NCI-H1417 (cell line): ENCODE data around the gene PRAF2.

Experiments used
- DNase-seq, 3 experiments: peaks; one replicate each; lab custom pipeline; 2025; lab: John Stamatoyannopoulos, UW

PRAF2 gene

DNA sequence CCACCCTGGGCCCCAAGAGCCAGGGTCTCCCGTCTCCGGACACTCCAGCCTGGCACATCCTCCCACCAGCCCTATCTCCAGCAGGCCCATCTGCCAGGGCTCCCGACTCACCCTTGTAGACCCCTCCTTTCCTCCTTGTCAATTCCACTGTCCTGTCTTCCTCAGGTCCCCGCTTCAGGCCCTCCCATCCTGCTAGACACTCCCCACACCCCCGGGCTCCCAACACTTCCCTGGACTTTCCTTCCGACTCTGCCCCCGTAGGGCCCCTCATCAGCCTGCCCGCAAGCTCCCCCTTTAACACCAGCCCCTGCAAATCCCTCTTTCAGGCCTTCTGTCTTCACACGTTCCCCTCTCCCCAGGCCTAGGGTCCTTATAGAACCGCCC, 1.1 kb downstream of the PRAF2 start:
- DNase-seq: no peak

DNA sequence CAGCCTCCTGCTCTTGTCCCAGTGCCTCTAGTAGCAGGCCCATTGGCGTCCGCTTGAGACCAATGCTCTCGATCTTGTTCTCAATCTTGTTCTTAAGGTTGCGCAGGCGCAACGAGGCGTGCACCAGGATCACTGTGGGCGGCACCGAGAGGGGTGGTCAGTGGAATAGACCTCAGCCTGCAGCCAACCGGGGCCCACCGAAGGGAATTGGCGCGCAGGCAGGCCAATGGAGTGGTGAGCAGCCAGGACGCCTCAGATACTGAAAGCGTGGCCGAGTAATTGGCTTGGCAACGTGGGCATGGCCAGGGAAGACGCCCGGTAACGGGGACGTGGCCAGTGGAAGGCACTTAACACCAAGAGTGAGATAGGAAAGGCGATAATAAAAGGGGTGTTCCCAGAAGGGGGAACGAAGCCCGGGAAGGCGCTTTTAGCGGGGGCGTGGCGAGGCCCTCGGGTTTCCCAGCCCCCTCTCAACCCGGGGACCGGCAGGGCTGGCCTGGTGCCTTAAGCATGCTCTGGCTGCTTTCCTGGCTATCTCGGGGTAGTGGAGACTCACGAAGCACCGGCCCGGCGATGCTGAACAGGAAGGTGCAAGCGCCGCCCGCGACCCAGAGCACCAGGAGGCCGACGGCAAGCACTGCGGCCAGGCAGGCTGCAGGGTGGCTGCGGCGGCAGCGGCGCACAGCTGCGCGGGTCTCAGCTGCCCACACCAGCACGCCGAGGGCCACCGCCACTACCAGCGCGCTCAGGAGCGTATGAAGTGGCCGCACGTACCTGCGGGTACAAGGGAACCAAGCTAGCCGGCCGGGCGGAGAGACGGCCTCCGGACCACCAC, 1.7 kb downstream of the PRAF2 start:
- DNase-seq: no peak

DNA sequence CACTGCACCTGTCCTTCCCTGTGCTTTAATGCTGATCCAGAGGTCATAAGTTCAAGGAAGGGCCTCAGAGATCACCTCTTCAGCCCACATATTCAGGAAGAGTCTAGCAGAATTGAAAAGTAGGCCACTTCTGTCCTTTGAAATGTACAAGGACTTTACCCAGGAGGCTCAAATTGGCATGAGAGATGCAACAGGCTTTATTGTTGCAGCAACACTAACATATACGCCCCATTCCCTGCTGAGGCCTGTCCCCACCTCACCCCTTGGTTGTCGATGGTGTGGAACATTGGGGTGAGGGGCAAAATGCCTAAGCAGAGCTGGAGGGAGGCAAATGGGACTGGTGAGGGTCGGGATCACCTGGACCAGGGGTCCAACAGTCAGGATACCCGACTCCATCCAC, 2.8 kb downstream of the PRAF2 start:
- DNase-seq: no peak

DNA sequence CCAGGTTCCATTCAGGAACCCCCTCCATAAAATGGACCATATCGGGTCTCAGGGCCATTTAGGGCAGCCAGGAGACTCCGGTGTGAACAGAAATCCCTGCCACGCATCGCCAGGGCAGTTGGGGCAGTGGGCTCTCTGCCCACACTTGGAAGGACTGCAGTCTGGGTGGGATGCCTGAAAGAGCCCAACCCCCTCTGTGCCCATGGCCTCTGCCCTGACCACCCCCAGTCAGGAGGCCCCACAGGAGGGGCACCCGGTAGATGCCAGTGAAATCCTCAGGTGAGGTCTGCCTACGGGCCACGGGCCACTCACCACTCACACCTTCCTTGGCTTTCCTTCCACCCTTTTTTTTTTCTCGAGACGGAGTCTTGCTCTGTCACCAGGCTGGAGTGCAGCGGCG, 4.8 kb downstream of the PRAF2 start:
- no peak for DNase-seq

DNA sequence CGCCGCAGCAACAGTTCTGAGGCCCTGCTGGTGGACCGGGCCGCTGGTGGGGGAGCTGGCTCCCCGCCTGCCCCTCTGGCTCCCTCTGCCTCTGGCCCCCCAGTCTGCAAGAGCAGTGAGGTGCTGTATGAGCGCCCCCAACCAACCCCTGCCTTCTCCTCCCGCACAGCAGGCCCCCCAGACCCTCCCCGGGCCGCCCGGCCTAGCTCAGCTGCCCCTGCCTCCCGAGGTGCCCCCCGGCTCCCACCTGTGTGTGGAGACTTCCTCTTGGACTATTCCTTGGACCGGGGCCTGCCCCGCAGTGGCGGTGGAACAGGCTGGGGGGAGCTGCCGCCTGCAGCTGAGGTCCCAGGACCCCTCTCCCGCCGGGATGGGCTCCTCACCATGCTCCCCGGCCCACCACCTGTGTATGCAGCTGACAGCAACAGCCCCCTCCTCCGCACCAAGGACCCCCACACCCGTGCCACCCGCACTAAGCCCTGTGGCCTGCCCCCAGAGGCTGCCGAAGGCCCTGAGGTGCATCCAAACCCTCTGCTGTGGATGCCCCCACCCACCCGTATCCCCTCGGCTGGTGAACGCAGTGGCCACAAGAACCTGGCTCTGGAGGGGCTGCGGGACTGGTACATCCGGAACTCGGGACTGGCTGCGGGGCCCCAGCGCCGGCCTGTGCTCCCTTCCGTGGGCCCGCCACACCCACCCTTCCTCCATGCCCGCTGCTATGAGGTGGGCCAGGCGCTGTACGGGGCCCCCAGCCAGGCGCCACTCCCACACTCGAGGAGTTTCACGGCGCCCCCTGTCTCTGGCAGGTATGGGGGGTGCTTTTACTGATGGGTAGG, 6.3 kb downstream of the PRAF2 start:
- DNase-seq: no peak

DNA sequence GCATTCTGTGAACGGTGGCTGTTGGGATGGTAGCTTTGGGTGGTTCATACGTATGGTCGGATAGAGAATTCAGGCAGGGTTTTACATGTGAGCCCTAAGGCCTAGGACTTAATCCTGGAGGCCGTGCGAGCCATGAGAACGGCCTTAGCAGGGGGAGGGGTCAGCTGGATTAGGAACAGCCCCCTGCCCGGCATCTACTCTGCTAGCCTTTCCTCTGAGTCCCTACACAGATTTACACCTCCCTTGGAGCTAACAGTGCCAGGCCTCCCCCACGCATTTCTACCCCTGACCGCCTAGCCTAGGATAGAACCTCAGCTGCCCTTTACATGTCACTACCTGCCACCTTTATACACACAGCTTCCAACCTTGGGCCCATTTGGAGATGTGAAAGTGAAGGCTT, 7.1 kb downstream of the PRAF2 start:
- DNase-seq: no peak

DNA sequence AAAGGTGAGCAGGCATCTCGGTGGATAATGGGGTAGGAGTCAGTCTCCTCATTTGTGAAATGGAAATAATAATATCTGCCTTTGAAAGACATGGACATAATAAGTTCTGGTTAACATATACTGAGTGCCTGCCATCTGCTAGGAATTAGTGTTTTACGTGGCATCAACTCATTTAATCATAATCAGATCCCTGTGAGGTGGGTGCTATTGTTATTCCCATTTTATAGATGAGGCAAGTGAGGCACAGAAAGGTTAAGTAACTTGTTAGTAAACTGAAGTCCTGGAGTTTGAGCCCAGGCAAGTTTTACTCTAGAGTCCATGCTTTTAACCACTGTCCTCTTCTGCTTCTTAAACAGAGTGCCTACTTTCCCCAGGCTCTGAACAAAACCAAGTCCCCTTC, 7.5 kb downstream of the PRAF2 start:
- no peak for DNase-seq

DNA sequence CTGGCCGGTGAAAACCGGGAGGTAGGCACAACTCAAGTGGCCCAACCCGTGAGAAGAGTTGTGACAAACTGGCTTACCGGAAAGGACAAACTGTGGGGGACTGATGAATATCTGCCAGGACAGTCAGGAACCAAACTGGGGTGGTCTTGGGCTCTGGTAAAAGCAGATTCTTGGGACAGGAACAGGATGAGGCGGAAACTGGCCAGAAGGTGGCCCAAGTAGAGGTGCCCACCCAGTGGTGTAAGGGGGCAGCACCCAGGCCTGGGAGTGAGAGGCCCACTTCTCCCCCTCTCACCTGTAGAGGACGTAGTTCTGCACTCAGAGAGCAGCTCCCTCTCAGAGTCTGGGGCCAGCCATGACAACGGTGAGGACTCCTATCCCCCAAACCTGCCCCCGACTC, 9.1 kb downstream of the PRAF2 start:
- no peak for DNase-seq

DNA sequence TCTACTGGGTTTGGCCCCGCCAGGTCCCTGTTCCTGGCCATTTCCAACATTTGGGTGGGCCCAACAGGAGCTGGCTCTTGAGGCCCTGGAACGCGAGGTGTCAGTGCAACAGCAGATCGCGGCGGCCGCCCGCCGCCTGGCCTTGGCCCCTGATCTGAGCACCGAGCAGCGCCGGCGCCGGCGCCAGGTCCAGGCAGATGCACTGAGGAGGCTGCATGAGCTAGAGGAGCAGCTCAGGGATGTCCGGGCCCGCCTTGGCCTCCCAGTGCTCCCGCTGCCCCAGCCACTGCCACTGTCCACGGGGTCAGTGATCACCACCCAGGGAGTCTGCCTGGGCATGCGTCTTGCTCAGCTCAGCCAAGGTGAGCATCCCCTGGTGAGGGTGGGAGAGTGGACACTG, 9.5 kb downstream of the PRAF2 start:
- DNase-seq: no peak

DNA sequence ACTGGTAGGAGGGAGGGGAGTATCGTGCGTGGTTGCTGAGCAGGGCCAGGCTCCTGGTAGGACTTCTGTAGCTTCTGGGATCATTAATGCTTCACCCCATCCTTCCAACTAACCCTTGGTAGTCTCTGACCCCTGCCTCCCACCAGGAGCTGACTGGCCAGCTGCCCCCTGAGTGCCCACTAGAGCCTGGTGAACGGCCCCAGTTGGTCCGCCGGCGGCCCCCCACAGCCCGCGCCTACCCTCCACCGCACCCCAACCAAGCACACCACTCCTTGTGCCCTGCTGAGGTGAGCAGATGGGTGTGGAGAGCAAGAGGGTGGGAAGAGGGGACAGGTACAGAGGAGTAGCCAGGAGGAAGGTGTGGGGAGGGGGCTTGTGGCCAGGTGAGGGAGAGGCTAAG, 10.1 kb downstream of the PRAF2 start:
- DNase-seq: no peak

DNA sequence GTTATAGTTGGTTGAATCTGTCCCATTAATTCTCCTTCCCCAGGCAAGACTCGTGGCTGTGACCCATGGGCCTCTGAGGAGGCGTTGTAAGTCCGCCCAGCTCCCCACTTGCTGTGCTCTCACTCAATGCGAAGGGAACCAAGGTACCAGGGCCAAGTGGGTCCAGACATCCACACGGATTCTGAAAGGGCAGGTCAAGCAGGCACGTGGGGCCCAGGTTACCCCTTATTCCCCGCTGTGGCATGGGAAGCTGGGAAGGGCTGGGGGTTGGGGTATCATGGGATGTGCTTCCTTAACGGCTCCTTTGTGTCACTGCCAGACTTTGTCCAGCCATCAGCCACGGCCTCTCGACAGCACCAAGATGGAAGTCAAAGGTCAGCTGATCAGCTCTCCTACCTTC, 11.9 kb downstream of the PRAF2 start:
- no peak for DNase-seq

DNA sequence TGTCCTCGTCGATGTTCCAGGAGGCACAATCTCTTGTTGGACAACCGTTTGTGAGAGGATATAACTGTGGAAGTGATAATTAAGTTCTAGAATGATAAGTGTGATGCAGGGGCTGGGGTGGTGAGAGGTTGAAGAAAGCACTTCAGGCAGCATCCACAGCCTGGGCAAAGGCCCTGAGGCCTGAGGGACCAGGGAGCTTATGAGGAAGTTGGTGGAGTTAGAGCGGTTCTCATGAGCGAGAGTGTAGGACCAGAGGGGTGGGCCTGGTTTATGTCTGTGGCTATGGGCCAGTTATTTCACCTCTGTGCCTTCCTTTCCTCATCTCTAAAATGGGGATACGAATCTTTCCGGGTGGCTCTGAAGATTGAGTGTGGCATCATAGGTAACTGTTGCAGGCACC, 12.3 kb downstream of the PRAF2 start:
- no peak for DNase-seq

DNA sequence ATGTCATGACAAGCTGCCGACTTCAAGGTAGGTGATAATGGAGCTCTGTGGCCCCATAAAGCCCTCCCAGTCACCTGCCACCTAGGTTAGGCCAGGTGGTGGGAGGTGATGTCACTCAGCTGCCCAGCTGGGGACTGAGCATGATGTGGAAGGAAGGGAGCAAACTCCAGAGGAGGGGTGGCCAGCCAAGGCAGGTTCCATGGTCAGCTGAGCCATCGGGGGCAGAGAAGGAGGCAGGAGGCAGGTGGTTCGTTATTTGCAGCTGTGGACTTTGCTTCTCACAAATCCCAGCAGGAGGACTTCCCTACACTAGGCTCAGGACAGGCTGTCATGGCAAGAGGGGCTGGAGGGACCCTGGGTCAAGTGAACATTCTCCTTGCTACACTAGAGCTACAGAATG, 12.9 kb downstream of the PRAF2 start:
- no peak for DNase-seq

DNA sequence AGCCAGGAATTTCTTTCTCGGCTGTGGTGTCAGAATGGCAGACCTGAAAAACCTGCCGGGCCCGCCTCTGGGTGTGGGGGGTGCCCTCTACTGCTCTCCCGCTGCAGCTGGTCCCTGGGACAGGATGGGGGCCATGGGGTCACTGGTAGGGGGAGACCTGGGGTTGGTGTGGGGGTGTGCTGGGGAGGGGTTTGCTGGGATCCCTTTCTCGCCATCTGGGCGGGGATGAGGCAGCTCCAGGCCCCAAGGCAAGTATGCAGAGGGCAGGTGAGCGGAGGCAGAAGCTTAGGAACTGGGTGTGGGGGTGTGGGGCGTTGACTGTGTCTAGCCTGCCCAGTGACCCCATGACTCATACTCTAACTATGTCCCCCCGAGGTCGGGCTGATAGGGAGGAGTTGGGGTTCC, 14.1 kb downstream of the PRAF2 start:
- no peak for DNase-seq

DNA sequence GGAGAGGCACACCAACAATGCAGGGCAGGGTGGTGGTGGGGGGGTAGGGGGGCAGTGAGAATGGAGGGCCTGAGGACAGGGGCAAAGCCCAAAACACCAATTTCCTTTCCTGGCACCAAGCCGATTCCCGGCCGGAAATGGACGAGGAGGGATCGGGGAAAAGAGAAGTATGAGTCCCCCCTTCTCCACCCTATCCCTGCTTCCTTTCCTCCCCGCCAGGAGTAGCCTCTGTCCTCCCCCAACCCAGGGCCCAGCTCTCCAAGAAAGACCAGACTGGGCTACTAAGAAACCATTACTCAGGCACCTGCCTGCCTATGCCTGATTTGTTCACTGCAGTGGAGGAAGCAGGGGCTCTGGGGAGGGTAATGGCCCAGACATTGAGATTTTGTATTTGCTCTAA, 14.6 kb downstream of the PRAF2 start:
- no peak for DNase-seq

DNA sequence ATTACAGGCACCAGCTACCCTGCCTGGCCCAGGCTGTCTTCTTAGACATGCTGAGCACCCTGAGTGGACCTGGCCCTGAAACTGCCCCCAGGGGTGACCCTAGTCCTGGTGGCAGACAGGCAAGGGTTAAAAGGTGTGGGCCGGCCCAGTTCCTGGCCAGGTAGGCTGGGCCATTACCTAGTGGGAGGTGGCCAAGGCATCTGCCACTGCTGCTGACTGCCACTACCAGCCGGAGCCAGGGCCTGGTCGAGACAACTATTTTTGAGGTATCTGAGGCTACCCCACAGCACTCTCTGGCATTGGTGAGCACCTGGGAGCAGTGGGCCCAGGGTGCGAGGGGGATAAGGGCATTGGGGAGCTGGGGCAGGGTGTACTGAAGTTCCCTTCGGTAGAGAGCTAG, 15.0 kb downstream of the PRAF2 start, which contains the start of gene CCDC120:
Gene CCDC120, plus strand, starts transcription at position 206 of the 400 bp plus-strand sequence. CDS start 3,043 bp downstream, outside the sequence.
- no peak for DNase-seq

DNA sequence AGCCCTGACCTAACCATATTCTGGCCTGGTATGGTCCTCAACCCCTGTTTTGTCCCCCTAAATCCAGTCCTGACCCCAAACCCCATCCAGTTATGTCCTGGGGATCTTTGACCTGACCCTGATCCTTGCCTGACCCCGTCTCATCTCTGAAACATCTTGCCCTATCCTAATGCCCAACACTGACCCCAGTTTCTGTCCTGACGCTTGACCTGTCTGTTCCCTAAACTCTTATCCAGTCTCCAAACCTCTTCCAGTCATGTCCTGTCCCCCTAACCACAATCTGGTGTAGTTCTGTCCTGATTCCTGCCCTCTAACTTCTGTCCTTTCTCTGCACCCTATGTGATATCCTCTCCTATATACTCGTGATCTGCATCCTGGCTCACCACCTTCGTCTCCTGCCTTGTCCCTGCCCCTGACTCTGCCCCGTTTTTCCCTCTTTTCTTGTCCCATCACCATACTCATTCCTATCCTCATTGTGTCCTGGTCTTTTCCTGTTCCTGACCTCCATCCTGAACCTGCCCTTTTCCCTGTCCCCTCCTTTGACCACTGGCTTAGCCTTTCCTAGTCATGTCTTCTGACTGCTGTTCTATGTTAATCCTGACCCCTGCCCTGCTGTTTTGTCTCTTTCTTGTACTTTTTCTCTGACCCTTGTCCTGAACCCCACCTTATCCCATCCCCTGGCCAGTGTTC, 19.6 kb downstream of the PRAF2 start:
- DNase-seq: no peak

DNA sequence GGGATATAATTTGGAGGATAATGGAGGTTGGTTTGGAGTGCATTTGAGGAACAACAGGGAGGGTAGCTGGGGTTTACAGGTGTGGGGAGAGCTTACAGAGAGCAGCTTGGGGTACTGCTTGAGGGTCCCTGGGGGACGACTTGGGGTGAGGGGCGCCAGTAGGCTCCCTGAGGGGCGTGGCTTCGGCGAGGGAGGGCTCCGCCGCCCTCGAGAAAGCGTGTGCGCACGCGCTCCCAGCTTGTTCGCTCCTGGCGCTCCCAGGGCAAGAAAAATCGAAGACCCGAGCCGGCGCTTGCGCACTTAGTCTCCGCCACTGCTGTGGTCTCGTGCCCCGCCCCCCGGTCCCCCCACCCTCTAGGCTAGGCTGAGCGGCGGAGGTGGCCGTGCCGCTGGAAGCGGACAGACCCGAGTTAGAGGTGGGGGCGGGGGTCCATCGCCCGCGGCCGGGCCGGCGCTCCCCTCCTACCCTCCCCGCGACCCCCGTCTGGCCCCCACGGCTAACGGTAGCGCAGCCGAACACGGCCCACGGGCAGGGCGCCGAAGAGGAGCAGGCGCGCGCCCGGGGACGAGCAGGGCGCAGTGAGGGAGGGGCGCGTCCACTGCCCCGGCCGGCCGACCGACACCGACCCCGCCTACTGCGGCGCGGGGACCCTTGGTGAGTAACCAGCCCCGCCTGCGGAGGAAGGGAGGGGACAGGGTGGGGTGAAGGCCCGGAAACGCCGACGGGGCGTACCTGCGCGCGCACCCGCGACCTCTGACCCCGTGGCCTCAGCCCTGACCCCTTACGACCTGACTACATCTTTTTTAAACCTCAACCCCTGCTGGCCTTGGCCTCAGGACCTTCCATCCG, 20.4 kb downstream of the PRAF2 start:
- DNase-seq: peak; percentile 19 to 89 (median 82)

DNA sequence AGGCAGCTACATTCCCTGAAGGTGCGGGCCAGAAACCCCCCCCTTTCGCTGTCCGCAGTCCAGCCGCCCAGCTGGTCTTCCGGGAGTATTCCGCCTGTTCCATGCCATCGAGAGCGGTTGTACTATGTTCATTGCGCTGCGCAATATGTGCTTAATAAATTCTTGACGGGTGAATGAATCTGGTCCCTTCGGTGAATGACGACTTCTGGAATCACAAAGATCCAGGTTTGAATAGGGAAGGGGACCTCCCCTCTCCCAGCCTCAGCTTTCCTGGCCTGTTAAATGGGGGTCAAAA, 29.9 kb downstream of the PRAF2 start:
- DNase-seq: no peak

DNA sequence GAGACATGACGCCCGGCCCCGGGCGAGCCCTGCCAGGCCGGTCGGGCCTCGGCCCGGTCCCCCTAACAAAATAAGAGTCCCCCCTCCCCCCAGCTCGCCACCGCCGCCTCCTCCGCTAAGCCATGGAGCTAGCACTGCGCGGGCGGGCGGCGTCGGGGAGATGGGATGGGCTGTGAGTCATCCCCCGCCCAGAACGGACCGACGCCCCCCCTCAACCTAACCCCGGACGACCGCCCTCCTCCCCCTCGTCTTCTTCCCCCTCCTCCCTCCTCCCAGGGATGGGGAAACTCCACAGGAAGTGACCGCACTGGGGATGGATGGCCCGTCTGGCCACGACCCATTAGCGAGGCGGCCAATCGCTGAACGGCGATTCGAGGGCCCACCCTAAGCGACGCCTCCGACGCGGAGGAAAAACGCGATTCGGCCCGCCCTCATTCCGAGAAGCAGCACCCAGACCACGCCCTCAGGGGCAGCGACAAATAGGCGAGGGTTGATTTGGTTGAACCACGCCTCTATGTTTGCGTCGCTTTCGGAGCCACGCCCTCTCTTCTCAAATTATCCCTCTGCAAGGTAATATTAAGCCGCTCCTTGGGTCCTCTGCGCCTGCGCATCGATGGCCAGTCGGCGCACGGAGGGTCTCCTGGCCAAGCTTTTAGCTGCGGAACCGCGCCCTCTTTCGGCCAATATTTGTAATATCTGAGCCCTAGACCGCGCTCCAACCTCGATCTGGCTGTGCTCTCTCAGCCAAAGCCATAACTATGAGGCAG, 30.4 kb downstream of the PRAF2 start, which contains the start of gene TFE3:
Gene TFE3, minus strand, starts transcription at position 138 of the 767 bp plus-strand sequence. Its CDS starts 131 bp downstream, at position 7.
- DNase-seq: peak; percentile 93 to 99 (median 97)
